Neural progenitor cell (in vitro differentiated cells): Measurements from ENCODE around the gene CPA3. TPM values are rescaled to one million over a fixed set of nuclear protein-coding genes. Genes with fewer than 3 reads are reported as not detected.

ENCODE experiments used
- DNase-seq: peaks from one replicate; pipeline ENCODE4 v3.0.0-alpha.2; 2016; ENCODE audit warnings: low spot score
- H2AFZ ChIP-seq: fragments of 200-600 bp; sonication (generic); replicated peaks from 2 replicates; pipeline ENCODE4 v1.6.1; 2016; ENCODE audit warnings: antibody characterized with exemption
- H3F3A ChIP-seq: fragments of 200-600 bp; sonication (generic); 2 replicates; pipeline ENCODE4 v1.6.1; 2016; ENCODE audit warnings: antibody characterized with exemption, low read depth
- H3K27ac ChIP-seq: fragments of 200-600 bp; sonication (generic); 2 replicates; pipeline ENCODE4 v1.5.1; 2016; ENCODE audit warnings: mild to moderate bottlenecking
- H3K27me3 ChIP-seq: fragments of 200-600 bp; sonication (generic); 2 replicates; pipeline ENCODE4 v1.6.1; 2016; ENCODE audit warnings: mild to moderate bottlenecking, moderate library complexity
- H3K36me3 ChIP-seq: fragments of 200-600 bp; sonication (generic); 2 replicates; pipeline ENCODE4 v1.5.1; 2016
- H3K4me1 ChIP-seq: fragments of 200-600 bp; sonication (generic); 2 replicates; pipeline ENCODE4 v1.6.1; 2016; ENCODE audit warnings: mixed run types
- H3K4me2 ChIP-seq: fragments of 200-600 bp; sonication (generic); 2 replicates; pipeline ENCODE4 v1.6.1; 2016
- H3K4me3 ChIP-seq: fragments of 200-600 bp; sonication (generic); 2 replicates; pipeline ENCODE4 v1.5.1; 2016
- H3K79me2 ChIP-seq: fragments of 200-600 bp; sonication (generic); 2 replicates; pipeline ENCODE4 v1.6.1; 2016; ENCODE audit warnings: low read depth
- H3K9ac ChIP-seq: fragments of 200-600 bp; sonication (generic); 2 replicates; pipeline ENCODE4 v1.6.1; 2016
- H3K9me3 ChIP-seq: fragments of 200-600 bp; sonication (generic); 2 replicates; pipeline ENCODE4 v1.5.1; 2016; ENCODE audit warnings: low read depth
- H4K20me1 ChIP-seq: fragments of 200-600 bp; sonication (generic); 2 replicates; pipeline ENCODE4 v1.6.1; 2016; ENCODE audit warnings: low read depth
- H3K27ac Mint-ChIP-seq: 3 replicates; pipeline ENCODE4 v1.8.0; 2021; ENCODE audit warnings: mixed read lengths
- H3K27me3 Mint-ChIP-seq: 2 replicates; pipeline ENCODE4 v1.8.0; 2022; ENCODE audit warnings: low read depth, mild to moderate bottlenecking, inconsistent platforms, moderate library complexity, mixed read lengths; ENCODE audit not compliant: insufficient read depth
- H3K36me3 Mint-ChIP-seq: 3 replicates; pipeline ENCODE4 v1.8.0; 2021; ENCODE audit warnings: mixed read lengths
- H3K4me1 Mint-ChIP-seq: 3 replicates; pipeline ENCODE4 v1.8.0; 2021; ENCODE audit warnings: mixed read lengths
- H3K4me3 Mint-ChIP-seq: 3 replicates; pipeline ENCODE4 v1.8.0; 2021; ENCODE audit warnings: mild to moderate bottlenecking, moderate library complexity, mixed read lengths
- H3K9me3 Mint-ChIP-seq: 3 replicates; pipeline ENCODE4 v1.8.0; 2020; ENCODE audit warnings: mixed read lengths
- EZH2 ChIP-seq: fragments of 200-600 bp; sonication (generic); IDR thresholded peaks from 2 replicates; pipeline ENCODE4 v1.6.1; 2017; ENCODE audit warnings: antibody characterized with exemption, mild to moderate bottlenecking, moderate library complexity
- EZH2phosphoT487 ChIP-seq: fragments of 200-600 bp; sonication (generic); IDR thresholded peaks from 2 replicates; pipeline ENCODE4 v1.6.1; 2017; ENCODE audit warnings: antibody characterized with exemption
- total RNA-seq: library from RNA; depleted of rRNA; stranded (reverse); fragments of >200 nt; gene quantifications from 2 replicates; pipeline ENCODE4 v1.2.3, GENCODE V29; 2015; ENCODE audit warnings: low replicate concordance
- TF ChIP-seq, protein P1 (sequence below): fragments of 200-600 bp; sonication (generic); IDR thresholded peaks from 2 replicates; pipeline ENCODE4 v1.5.1; 2017; ENCODE audit warnings: antibody characterized with exemption, mild to moderate bottlenecking

CPA3 gene
- total RNA-seq, 1 donor from 2014 or later: not detected

DNA sequence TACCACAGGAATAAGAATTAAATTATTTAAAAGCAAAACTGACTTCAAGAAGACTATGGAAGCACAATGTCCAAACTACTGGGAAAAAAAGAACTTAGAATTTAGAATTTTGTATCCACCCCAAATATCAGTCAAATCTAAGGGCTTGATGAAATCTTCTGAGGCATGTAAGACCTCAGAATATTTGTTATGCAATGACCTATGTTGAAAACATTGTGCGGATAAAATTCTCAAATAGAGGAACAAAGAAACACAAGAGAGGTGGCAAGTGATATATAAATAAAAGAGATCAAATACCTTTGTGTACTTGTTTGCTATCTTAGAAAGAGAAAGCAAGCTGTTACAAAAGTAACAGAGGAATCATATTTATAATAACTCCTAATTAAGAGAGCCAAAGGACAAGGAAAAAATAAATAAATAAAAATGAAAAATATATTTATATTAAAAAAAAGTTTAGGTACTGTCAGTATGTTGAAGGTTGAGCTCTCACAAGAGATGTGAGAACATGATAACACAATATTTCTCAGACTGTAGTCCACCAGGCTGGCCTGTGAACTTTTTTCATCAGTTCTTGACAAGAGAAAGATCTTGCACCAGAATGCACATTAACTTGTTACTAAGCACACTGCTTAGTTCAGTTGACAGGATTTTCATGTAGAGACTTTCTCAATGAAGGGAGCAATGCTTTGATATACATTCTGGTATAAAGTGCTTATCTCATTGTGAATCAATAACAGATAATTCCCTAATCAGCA is 50.0 kb downstream of the CPA3 start:
- no peaks in the 10 kb centered on the region for H3K27me3 Mint-ChIP-seq

DNA sequence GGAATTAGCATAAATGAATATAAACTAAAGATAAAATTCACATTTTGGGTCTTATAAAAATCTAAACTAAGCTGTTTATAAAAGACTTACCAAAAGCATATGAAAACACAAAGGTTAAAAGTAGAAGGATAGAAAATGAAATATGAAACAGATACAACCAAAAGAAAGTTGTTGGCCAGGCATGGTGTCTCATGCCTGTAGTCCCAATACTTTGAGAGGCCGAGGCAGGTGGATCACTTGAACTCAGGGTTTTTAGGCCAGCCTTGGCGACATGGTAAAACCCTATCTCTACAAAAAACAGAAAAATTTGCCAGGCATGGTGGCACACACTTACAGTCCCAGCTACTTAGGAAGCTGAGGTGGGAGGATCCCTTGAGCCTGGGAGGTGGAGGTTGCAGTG is 51.0 kb downstream of the CPA3 start:
- H3K4me1 Mint-ChIP-seq: no peaks in the 10 kb centered on the region
- H3K79me2 ChIP-seq: no peaks in the 10 kb centered on the region
- H3K9ac ChIP-seq: no peak overlapping the region
- no peaks in the 10 kb centered on the region for H3K9me3 ChIP-seq
- no peak overlapping the region for H3K4me2 ChIP-seq
- no peak overlapping the region for H3K27ac Mint-ChIP-seq
- no peaks in the 10 kb centered on the region for H3K27me3 ChIP-seq
- H3K4me1 ChIP-seq: no peaks in the 10 kb centered on the region
- H2AFZ ChIP-seq: no peak overlapping the region
- H3K36me3 ChIP-seq: no peaks in the 10 kb centered on the region
- no peak overlapping the region for H3K27ac ChIP-seq
- H3K9me3 Mint-ChIP-seq: peaks cover 7% of the 10 kb centered on the region
- H3K4me3 ChIP-seq: no peak overlapping the region
- no peaks in the 10 kb centered on the region for H3K27me3 Mint-ChIP-seq
- no peak for TF ChIP-seq EZH2phosphoT487
- no peak for TF ChIP-seq EZH2
- TF ChIP-seq, protein P1, sequence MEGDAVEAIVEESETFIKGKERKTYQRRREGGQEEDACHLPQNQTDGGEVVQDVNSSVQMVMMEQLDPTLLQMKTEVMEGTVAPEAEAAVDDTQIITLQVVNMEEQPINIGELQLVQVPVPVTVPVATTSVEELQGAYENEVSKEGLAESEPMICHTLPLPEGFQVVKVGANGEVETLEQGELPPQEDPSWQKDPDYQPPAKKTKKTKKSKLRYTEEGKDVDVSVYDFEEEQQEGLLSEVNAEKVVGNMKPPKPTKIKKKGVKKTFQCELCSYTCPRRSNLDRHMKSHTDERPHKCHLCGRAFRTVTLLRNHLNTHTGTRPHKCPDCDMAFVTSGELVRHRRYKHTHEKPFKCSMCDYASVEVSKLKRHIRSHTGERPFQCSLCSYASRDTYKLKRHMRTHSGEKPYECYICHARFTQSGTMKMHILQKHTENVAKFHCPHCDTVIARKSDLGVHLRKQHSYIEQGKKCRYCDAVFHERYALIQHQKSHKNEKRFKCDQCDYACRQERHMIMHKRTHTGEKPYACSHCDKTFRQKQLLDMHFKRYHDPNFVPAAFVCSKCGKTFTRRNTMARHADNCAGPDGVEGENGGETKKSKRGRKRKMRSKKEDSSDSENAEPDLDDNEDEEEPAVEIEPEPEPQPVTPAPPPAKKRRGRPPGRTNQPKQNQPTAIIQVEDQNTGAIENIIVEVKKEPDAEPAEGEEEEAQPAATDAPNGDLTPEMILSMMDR: no peak
- DNase-seq: no peak
- H3K4me3 Mint-ChIP-seq: no peak overlapping the region
- H3K36me3 Mint-ChIP-seq: peaks cover 2% of the 10 kb centered on the region
- no peaks in the 10 kb centered on the region for H4K20me1 ChIP-seq
- H3F3A ChIP-seq: no peaks in the 10 kb centered on the region

More for the DNA sequence above, 50.0 kb downstream of the CPA3 start:
- Histone ChIP-seq H4K20me1 (no peaks in the 10 kb centered on the region), H3K27me3 (no peaks in the 10 kb centered on the region), H2AFZ (no peak overlapping the region), H3K9ac (no peak overlapping the region), H3K4me1 (no peaks in the 10 kb centered on the region), H3K9me3 (no peaks in the 10 kb centered on the region), H3K4me2 (no peak overlapping the region), H3K27ac (no peak overlapping the region), H3K79me2 (no peaks in the 10 kb centered on the region), H3K36me3 (no peaks in the 10 kb centered on the region), H3F3A (no peaks in the 10 kb centered on the region), H3K4me3 (no peak overlapping the region)
- Mint-ChIP-seq H3K9me3 (peaks cover under 1% of the 10 kb centered on the region), H3K27ac (no peak overlapping the region), H3K4me3 (no peak overlapping the region), H3K4me1 (no peaks in the 10 kb centered on the region), H3K36me3 (no peaks in the 10 kb centered on the region)
- TF ChIP-seq EZH2phosphoT487 (no peak), EZH2 (no peak)
- TF ChIP-seq, protein P1: no peak
- DNase-seq: no peak

DNA sequence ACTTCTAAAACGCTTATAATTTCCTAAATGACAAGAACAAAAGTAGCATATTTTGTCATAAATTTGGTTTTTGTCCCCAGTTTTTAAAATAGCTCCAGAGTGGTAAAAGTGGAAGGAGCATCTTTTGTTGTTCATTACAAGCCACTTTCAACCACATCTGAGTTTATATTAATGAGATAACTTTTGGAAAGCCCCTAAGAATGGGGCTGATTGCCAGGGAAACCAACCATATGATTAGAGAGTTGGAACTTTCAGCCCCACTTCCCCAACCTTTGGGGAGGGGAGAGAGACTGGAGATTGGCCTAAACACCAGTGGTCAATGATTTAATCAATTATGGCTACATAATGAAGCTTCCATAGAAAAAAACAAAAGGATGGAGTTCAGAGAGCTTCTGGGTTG is 57.4 kb downstream of the CPA3 start:
- Histone ChIP-seq H3K36me3 (no peaks in the 10 kb centered on the region), H3K4me3 (no peak overlapping the region), H3K9me3 (no peaks in the 10 kb centered on the region), H3K4me2 (no peak overlapping the region), H4K20me1 (no peaks in the 10 kb centered on the region), H3K4me1 (no peaks in the 10 kb centered on the region), H3K27ac (no peak overlapping the region), H2AFZ (no peak overlapping the region), H3F3A (no peaks in the 10 kb centered on the region), H3K27me3 (no peaks in the 10 kb centered on the region), H3K9ac (no peak overlapping the region), H3K79me2 (no peaks in the 10 kb centered on the region)
- no peak for TF ChIP-seq EZH2phosphoT487
- Mint-ChIP-seq H3K27me3 (no peaks in the 10 kb centered on the region), H3K4me1 (no peaks in the 10 kb centered on the region), H3K36me3 (peaks cover 2% of the 10 kb centered on the region), H3K27ac (peak overlapping the region; percentile 50), H3K4me3 (no peak overlapping the region), H3K9me3 (peaks cover 13% of the 10 kb centered on the region)
- no peak for DNase-seq

DNA sequence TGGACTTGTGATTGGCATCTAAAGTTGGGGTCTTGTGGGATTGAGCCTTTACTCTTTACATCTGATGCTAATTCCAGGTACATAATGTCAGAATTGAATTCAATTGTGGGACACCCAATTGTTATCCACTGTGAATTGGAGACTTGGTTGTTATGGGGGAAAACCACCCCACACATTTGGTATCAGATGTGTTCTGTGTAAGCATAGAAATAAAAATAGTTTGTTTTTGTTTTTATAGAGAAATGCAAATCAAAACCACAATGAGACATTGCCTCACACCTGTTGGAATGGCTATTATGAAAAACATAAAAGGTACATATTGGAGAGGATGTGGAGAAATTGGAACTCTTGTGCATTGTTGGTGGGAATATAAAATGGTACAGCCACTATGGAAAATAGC is 58.5 kb downstream of the CPA3 start:
- DNase-seq: no peak
- H3F3A ChIP-seq: no peaks in the 10 kb centered on the region
- no peak overlapping the region for H3K27ac ChIP-seq
- Mint-ChIP-seq H3K27me3 (no peaks in the 10 kb centered on the region), H3K36me3 (peaks cover 2% of the 10 kb centered on the region), H3K4me3 (no peak overlapping the region), H3K9me3 (peaks cover 13% of the 10 kb centered on the region), H3K27ac (no peak overlapping the region), H3K4me1 (no peaks in the 10 kb centered on the region)
- H3K4me2 ChIP-seq: no peak overlapping the region
- H2AFZ ChIP-seq: no peak overlapping the region
- no peaks in the 10 kb centered on the region for H3K27me3 ChIP-seq
- H3K9me3 ChIP-seq: no peaks in the 10 kb centered on the region
- H3K4me3 ChIP-seq: no peak overlapping the region
- no peaks in the 10 kb centered on the region for H3K36me3 ChIP-seq
- H3K4me1 ChIP-seq: no peaks in the 10 kb centered on the region
- no peaks in the 10 kb centered on the region for H3K79me2 ChIP-seq
- H4K20me1 ChIP-seq: no peaks in the 10 kb centered on the region
- no peak overlapping the region for H3K9ac ChIP-seq
- no peak for TF ChIP-seq EZH2
- TF ChIP-seq, protein P1: no peak
- no peak for TF ChIP-seq EZH2phosphoT487
